AG10803 (cell line): ENCODE results near the gene FNIP2.

Source experiments
- DNase-seq: peaks from one replicate; pipeline ENCODE4 v3.0.0; 2010; ENCODE audit warnings: low read depth
- H3K4me3 ChIP-seq: 2 replicates; pipeline ENCODE4 v1.5.1; 2011; ENCODE audit warnings: mild to moderate bottlenecking, low read length, control low read depth
- CTCF ChIP-seq: conservative IDR thresholded peaks from 2 replicates; pipeline ENCODE4 v1.5.1; 2011; ENCODE audit warnings: mild to moderate bottlenecking, low read length, control low read depth, inconsistent platforms

FNIP2 gene

GRCh38 chr4:158929939-158930638, 161.3 kb downstream of the FNIP2 start:
- TF ChIP-seq CTCF, result no peak
- DNase-seq, result no peak
- no peak overlapping the region for H3K4me3 ChIP-seq

- TF ChIP-seq CTCF, result no peak
- no peak overlapping the region for H3K4me3 ChIP-seq
- no peak for DNase-seq
Observed at GRCh38 chr4:158930639-158930972, 161.8 kb downstream of the FNIP2 start.

GRCh38 chr4:158933236-158933635, 164.4 kb downstream of the FNIP2 start:
- H3K4me3 ChIP-seq, result no peak overlapping the region
- no peak for TF ChIP-seq CTCF
- DNase-seq, result no peak

GRCh38 chr4:158934996-158935669, 166.3 kb downstream of the FNIP2 start:
- peak; percentile 76 for DNase-seq
- TF ChIP-seq CTCF, result no peak
- no peak overlapping the region for H3K4me3 ChIP-seq

GRCh38 chr4:158936238-158936637, 167.4 kb downstream of the FNIP2 start:
- peak; percentile 54 for DNase-seq
- no peak overlapping the region for H3K4me3 ChIP-seq
- no peak for TF ChIP-seq CTCF

- peak; percentile 93 for DNase-seq
- H3K4me3 ChIP-seq, result no peak overlapping the region
- TF ChIP-seq CTCF, result no peak
Observed at GRCh38 chr4:158938220-158939044, 169.6 kb downstream of the FNIP2 start.
